Neutrophil (primary cell): Measurements from ENCODE around the gene ACVR1.

Source experiments
- H3K27ac ChIP-seq: fragments of 200-600 bp; sonication (generic); 2 replicates; pipeline ENCODE4 v1.5.1; 2016; ENCODE audit warnings: mild to moderate bottlenecking, moderate library complexity
- H3K27me3 ChIP-seq: fragments of 200-600 bp; sonication (generic); 2 replicates; pipeline ENCODE4 v1.6.0; 2016; ENCODE audit warnings: mild to moderate bottlenecking
- H3K36me3 ChIP-seq: fragments of 200-600 bp; sonication (generic); 2 replicates; pipeline ENCODE4 v1.5.1; 2017
- H3K4me1 ChIP-seq, 2 experiments: fragments of 200-600 bp in 1 of 2; sonication (generic) in 1 of 2; 1 replicate in 1 of 2; 2 replicates in 1 of 2; pipeline versions ENCODE4 v1.5.1 to v1.6.1; 2013 to 2016; ENCODE audit warnings: low read depth in 1 of 2, low read length in 1 of 2, mild to moderate bottlenecking in 1 of 2, moderate library complexity in 1 of 2; ENCODE audit not compliant: control insufficient read depth in 1 of 2, insufficient read depth in 1 of 2
- H3K4me3 ChIP-seq, 2 experiments: fragments of 200-600 bp in 1 of 2; sonication (generic) in 1 of 2; 1 replicate in 1 of 2; 2 replicates in 1 of 2; pipeline ENCODE4 v1.5.1; 2013 to 2016; ENCODE audit warnings: low read depth in 1 of 2, low read length in 1 of 2, mild to moderate bottlenecking in 1 of 2, moderate library complexity in 1 of 2
- H3K9me3 ChIP-seq: fragments of 200-600 bp; sonication (generic); 2 replicates; pipeline ENCODE4 v1.5.1; 2016
- CTCF ChIP-seq: fragments of 200-600 bp; sonication (generic); IDR thresholded peaks from 2 replicates; pipeline ENCODE4 v1.5.1; 2016; ENCODE audit warnings: antibody characterized with exemption

ACVR1 gene

DNA sequence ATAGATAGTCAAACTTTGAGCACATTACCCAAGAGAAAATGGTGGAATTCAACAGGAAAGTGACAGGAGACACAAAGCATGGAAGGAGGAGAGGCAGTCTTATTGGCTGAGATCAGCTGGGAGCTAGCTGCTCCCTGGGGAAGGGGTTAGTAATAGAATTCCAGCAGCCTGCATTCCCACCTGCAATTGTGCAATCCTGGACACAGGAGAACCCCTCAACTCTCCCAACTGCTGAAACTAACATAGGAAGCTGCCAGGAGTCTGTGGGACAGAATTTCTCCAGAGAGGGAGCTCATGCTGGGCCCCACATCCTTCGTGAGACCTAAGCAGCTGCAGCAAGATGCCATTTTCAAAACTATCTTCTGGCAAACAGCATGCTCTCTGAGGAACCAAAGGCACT lies 177.7 kb downstream of the ACVR1 start:
- Histone ChIP-seq H3K27ac (no peak overlapping the region), H3K36me3 (no peaks in the 10 kb centered on the region), H3K4me1 (no peaks in the 10 kb centered on the region), H3K4me3 (no peak overlapping the region), H3K27me3 (no peaks in the 10 kb centered on the region), H3K9me3 (no peaks in the 10 kb centered on the region)
- TF ChIP-seq CTCF = no peak

DNA sequence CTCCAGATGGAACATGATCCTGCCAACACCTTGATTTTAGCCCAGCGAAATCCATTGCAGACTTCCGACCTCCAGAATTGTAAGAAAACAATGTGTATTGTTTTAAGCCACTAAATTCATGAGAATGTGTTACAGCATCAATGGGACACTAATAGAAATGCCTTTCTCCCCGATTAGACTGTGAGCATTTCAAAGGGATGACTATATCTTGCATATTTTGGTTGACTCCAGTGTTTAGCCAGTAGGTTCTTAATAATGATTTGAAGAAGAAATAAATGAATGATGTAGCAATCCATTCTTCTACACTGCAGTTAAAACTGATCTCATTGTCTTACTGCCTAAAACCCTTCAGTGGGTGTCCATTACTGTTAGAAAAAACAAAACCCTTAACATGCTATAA lies 180.1 kb downstream of the ACVR1 start:
- no peak for TF ChIP-seq CTCF
- no peak overlapping the region for H3K27ac ChIP-seq
- H3K27me3 ChIP-seq = no peaks in the 10 kb centered on the region
- no peaks in the 10 kb centered on the region for H3K36me3 ChIP-seq
- no peak overlapping the region for H3K4me3 ChIP-seq
- H3K9me3 ChIP-seq = no peaks in the 10 kb centered on the region
- H3K4me1 ChIP-seq = no peaks in the 10 kb centered on the region

- H3K36me3 ChIP-seq = no peaks in the 10 kb centered on the region
- H3K4me3 ChIP-seq = no peak overlapping the region
- H3K4me1 ChIP-seq = no peaks in the 10 kb centered on the region
- H3K9me3 ChIP-seq = no peaks in the 10 kb centered on the region
- no peaks in the 10 kb centered on the region for H3K27me3 ChIP-seq
- no peak for TF ChIP-seq CTCF
- H3K27ac ChIP-seq = no peak overlapping the region
These were observed 183.4 kb downstream of the ACVR1 start for GRCh38 chr2:157692768-157693167.

DNA sequence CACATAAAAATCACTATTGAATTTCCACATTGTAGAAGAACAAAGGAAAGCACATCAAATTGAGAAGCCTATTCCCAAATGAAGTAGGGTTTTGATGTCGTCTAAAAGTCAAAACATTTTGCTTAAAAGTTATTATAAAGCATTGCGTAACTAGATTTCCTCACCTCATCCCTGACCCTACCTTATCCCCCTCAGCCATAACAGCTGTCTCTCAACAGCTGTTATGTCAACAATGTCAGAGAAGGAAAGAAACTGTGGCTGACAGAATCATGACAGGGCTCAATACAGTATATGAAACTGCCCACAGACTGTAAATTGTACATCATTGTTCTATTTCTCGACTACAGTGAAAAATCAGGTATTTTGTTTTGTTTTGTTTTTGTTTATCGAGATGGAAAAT lies 184.4 kb downstream of the ACVR1 start:
- no peaks in the 10 kb centered on the region for H3K9me3 ChIP-seq
- H3K36me3 ChIP-seq = no peaks in the 10 kb centered on the region
- no peak for TF ChIP-seq CTCF
- no peaks in the 10 kb centered on the region for H3K27me3 ChIP-seq
- H3K4me1 ChIP-seq = no peaks in the 10 kb centered on the region
- no peak overlapping the region for H3K4me3 ChIP-seq
- H3K27ac ChIP-seq = no peak overlapping the region

GRCh38 chr2:157691131-157691530 lies 185.0 kb downstream of the ACVR1 start:
- no peak overlapping the region for H3K27ac ChIP-seq
- H3K4me1 ChIP-seq = no peaks in the 10 kb centered on the region
- no peaks in the 10 kb centered on the region for H3K9me3 ChIP-seq
- H3K27me3 ChIP-seq = no peaks in the 10 kb centered on the region
- H3K36me3 ChIP-seq = no peaks in the 10 kb centered on the region
- TF ChIP-seq CTCF = no peak
- H3K4me3 ChIP-seq = no peak overlapping the region
